Mammary epithelial cell (primary cell): ENCODE data around the gene ATP8A2.

ENCODE experiments used
- EZH2 ChIP-seq: IDR thresholded peaks from 2 replicates; pipeline ENCODE4 v1.6.1; 2012; ENCODE audit warnings: low read length, inconsistent platforms, borderline replicate concordance
- TF ChIP-seq, protein P1 (sequence below), 2 donors: IDR thresholded peaks in 1 of 2; conservative IDR thresholded peaks in 1 of 2; 2 replicates each; pipeline ENCODE4 v1.5.1; 2011 to 2012; ENCODE audit warnings: inconsistent platforms in 2 of 2, low read length in 2 of 2, mild to moderate bottlenecking in 2 of 2, control low read depth in 1 of 2, low read depth in 1 of 2; ENCODE audit not compliant: insufficient read depth in 1 of 2; ENCODE audit errors: extremely low read depth in 1 of 2

DNA sequence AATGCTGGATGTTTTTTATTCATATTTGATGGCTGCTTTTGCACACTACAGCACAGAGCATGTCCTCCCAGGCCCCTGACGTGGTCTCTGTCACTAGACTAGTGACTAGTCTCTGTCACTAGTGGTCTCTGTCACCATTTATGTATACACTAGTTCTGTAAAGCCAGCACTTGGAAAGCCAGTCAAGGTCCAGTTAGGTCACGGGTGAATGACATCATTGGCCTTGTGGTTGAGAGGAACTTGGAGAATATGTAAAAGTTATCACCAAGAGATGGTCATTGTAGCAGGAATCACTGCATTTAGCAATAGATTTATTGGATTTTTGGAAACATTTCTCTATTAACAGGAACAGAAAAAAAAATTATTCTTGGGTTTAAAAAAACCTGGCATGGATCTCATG is 607.2 kb downstream of the ATP8A2 start:
- TF ChIP-seq, protein P1, sequence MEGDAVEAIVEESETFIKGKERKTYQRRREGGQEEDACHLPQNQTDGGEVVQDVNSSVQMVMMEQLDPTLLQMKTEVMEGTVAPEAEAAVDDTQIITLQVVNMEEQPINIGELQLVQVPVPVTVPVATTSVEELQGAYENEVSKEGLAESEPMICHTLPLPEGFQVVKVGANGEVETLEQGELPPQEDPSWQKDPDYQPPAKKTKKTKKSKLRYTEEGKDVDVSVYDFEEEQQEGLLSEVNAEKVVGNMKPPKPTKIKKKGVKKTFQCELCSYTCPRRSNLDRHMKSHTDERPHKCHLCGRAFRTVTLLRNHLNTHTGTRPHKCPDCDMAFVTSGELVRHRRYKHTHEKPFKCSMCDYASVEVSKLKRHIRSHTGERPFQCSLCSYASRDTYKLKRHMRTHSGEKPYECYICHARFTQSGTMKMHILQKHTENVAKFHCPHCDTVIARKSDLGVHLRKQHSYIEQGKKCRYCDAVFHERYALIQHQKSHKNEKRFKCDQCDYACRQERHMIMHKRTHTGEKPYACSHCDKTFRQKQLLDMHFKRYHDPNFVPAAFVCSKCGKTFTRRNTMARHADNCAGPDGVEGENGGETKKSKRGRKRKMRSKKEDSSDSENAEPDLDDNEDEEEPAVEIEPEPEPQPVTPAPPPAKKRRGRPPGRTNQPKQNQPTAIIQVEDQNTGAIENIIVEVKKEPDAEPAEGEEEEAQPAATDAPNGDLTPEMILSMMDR (conservative IDR thresholded peaks at IDR 0.05 in 1 of 2, IDR thresholded peaks at IDR 0.05 in 1 of 2; ENCODE audit: extremely low read depth in 1 of 2, insufficient read depth in 1 of 2, low read depth in 1 of 2, low read length in 2 of 2), result no peak
- TF ChIP-seq EZH2, result no peak
